K562 (cell line): ENCODE measurements around the gene MRGPRE. TPM values are rescaled to one million over a fixed set of nuclear protein-coding genes. Genes with fewer than 3 reads are reported as not detected.
A peak's percentile ranks its signal among the peaks of the same experiment; 100 is the strongest.

Experiments
- ATAC-seq: fragments of 200-7000 bp; cut with Tn5 transposase; 3 replicates; pipeline ENCODE4 v1.9.1; 2020; ENCODE audit warnings: moderate library complexity
- BruUV-seq: library from RNA; stranded (reverse); fragments of 400-500 nt; replicated peaks from 2 replicates; lab custom pipeline; 2021; lab: Mats Ljungman, UMichigan
- CTCF ChIA-PET: fragments of 300-600 bp; formaldehyde crosslinking; extraction: SDS; loops from one replicate; lab custom pipeline; 2021; ENCODE audit warnings: low intra/inter-chr PET ratio; lab: Yijun Ruan, JAX
- POLR2A ChIA-PET: fragments of 300-600, 350-650 bp; sonication (Branson Sonifier 250); formaldehyde crosslinking; extraction: SDS; loops from one replicate; lab custom pipeline; 2021; ENCODE audit warnings: antibody characterized with exemption, inconsistent platforms; lab: Yijun Ruan, JAX
- DNase-seq, 4 experiments: peaks; one replicate each; pipeline versions ENCODE4 v3.0.0 to v3.0.0-alpha.2; 2011 to 2018; ENCODE audit warnings: low spot score in 3 of 4, mixed read lengths in 3 of 4; ENCODE audit errors: extremely low read depth in 1 of 4
- FAIRE-seq: peaks from 2 replicates; lab custom pipeline; 2011; peaks lifted over from hg19 to GRCh38; lab: Jason Lieb, UNC
- H2AFZ ChIP-seq: 2 replicates; pipeline ENCODE4 v1.6.0; 2011; ENCODE audit warnings: low read depth, low read length, control low read depth, inconsistent platforms
- H3K27ac ChIP-seq: fragments of 200-600 bp; 3 replicates; pipeline ENCODE4 v1.8.0; 2011; ENCODE audit warnings: low read depth, mild to moderate bottlenecking, control low read depth, inconsistent platforms, low read length, moderate library complexity, mixed read lengths; ENCODE audit errors: extremely low read depth
- H3K27me3 ChIP-seq, 2 experiments: fragments of 300-600 bp in 1 of 2; 2 replicates in 1 of 2; 3 replicates in 1 of 2; pipeline versions ENCODE4 v1.6.0 to v1.8.0; 2011; ENCODE audit warnings: inconsistent platforms in 2 of 2, low read length in 2 of 2, mild to moderate bottlenecking in 1 of 2, mixed read lengths in 1 of 2, moderate library complexity in 1 of 2; ENCODE audit not compliant: control insufficient read depth in 2 of 2, insufficient read depth in 2 of 2
- H3K36me3 ChIP-seq: fragments of 300-600 bp; 3 replicates; pipeline ENCODE4 v1.8.0; 2011; ENCODE audit warnings: mild to moderate bottlenecking, low read length, inconsistent platforms; ENCODE audit not compliant: control insufficient read depth, insufficient read depth
- H3K4me1 ChIP-seq, 2 experiments: fragments of 200-600 bp in 1 of 2; replicated peaks in 1 of 2; 2 replicates in 1 of 2; 3 replicates in 1 of 2; pipeline versions ENCODE4 v1.5.1 to v1.8.0; 2011; ENCODE audit warnings: inconsistent platforms in 2 of 2, low read length in 2 of 2, mild to moderate bottlenecking in 1 of 2, mixed read lengths in 1 of 2, moderate library complexity in 1 of 2; ENCODE audit not compliant: control insufficient read depth in 2 of 2, insufficient read depth in 2 of 2
- H3K4me2 ChIP-seq: 2 replicates; pipeline ENCODE4 v1.6.1; 2011; ENCODE audit warnings: low read length, control low read depth, inconsistent platforms, mixed read lengths; ENCODE audit not compliant: insufficient read depth
- H3K4me3 ChIP-seq: fragments of 200-600 bp; sonication (generic), shearing (Covaris generic); 2 replicates; pipeline ENCODE4 v1.5.1; 2016; ENCODE audit warnings: control low read depth, inconsistent platforms
- H3K79me2 ChIP-seq: fragments of 200-600 bp; 3 replicates; pipeline ENCODE4 v1.8.0; 2011; ENCODE audit warnings: low read length, inconsistent platforms; ENCODE audit not compliant: control insufficient read depth, insufficient read depth
- H3K9ac ChIP-seq, 2 experiments: 2 replicates each; pipeline versions ENCODE4 v1.6.0 to v1.6.1; 2011; ENCODE audit warnings: low read depth in 2 of 2, low read length in 2 of 2, control low read depth in 1 of 2, inconsistent platforms in 1 of 2, mild to moderate bottlenecking in 1 of 2, mixed read lengths in 1 of 2; ENCODE audit not compliant: insufficient read depth in 1 of 2
- H3K9me1 ChIP-seq: one replicate; pipeline ENCODE4 v1.6.0; 2011; ENCODE audit warnings: inconsistent platforms, mild to moderate bottlenecking, low read length, moderate library complexity; ENCODE audit not compliant: control insufficient read depth, insufficient read depth
- H3K9me3 ChIP-seq: replicated peaks from 2 replicates; pipeline ENCODE4 v1.5.1; 2011; ENCODE audit warnings: low read depth, low read length, inconsistent platforms; ENCODE audit not compliant: control insufficient read depth, insufficient read depth
- H4K20me1 ChIP-seq: replicated peaks from 2 replicates; pipeline ENCODE4 v1.6.1; 2011; ENCODE audit warnings: low read length, inconsistent platforms, mixed read lengths; ENCODE audit not compliant: control insufficient read depth, insufficient read depth
- ARID1B ChIP-seq: fragments of 450-650 bp; IDR thresholded peaks from 2 replicates; pipeline ENCODE4 v1.6.1; 2016; ENCODE audit warnings: antibody characterized with exemption, mild to moderate bottlenecking, inconsistent platforms
- BCOR ChIP-seq: fragments of 450-650 bp; IDR thresholded peaks from 2 replicates; pipeline ENCODE4 v1.6.1; 2016
- ERF ChIP-seq: fragments of 450-650 bp; formaldehyde crosslinking; IDR thresholded peaks from 2 replicates; pipeline ENCODE4 v1.4.0; 2020; ENCODE audit warnings: mild to moderate bottlenecking, mixed read lengths
- HDAC2 ChIP-seq: fragments of 450-650 bp; IDR thresholded peaks from 2 replicates; pipeline ENCODE4 v1.6.1; 2016; ENCODE audit warnings: mild to moderate bottlenecking
- KDM1A ChIP-seq, 2 experiments: fragments of 450-650 bp; IDR thresholded peaks; 2 replicates each; pipeline ENCODE4 v1.6.1; 2016; ENCODE audit warnings: mild to moderate bottlenecking in 2 of 2
- PHB2 ChIP-seq: fragments of 450-650 bp; IDR thresholded peaks from 2 replicates; pipeline ENCODE4 v1.6.1; 2017; ENCODE audit warnings: low read depth
- RAD51 ChIP-seq: fragments of 450-650 bp; IDR thresholded peaks from 2 replicates; pipeline ENCODE4 v1.7.1; 2016; ENCODE audit warnings: low read depth, mild to moderate bottlenecking, borderline replicate concordance
- RBM25 ChIP-seq: fragments of 200-400 bp; formaldehyde crosslinking; IDR thresholded peaks from 2 replicates; pipeline ENCODE4 v1.6.1; 2018; ENCODE audit warnings: low read length, low read depth, moderate library complexity; ENCODE audit not compliant: severe bottlenecking
- SMARCA5 ChIP-seq: fragments of 450-650 bp; IDR thresholded peaks from 2 replicates; pipeline ENCODE4 v1.6.1; 2016
- TAL1 ChIP-seq: fragments of 450-650 bp; IDR thresholded peaks from 2 replicates; pipeline ENCODE4 v1.6.1; 2016; ENCODE audit warnings: mild to moderate bottlenecking
- WGBS: fragments of 100-300 bp; shearing (Covaris generic); methylation state at CpG from one replicate; pipeline ENCODE4 v1.1.6; 2016; ENCODE audit warnings: low coverage, mixed read lengths; ENCODE audit not compliant: insufficient coverage; ENCODE audit errors: missing lambda C conversion rate; 5-methylcytosine and 5-hydroxymethylcytosine counted together
- in situ Hi-C: fragments of 300-500 bp; cut with MboI; formaldehyde crosslinking; loops from 4 replicates; pipeline ENCODE4 v1.15.0; 2018; ENCODE audit warnings: inconsistent platforms, mixed read lengths
- intact Hi-C: fragments of 100-400 bp; cut with micrococcal nuclease; formaldehyde crosslinking; loops from 2 replicates; pipeline ENCODE4 v1.14.2; 2022
- polyA plus RNA-seq, 8 experiments: library from polyadenylated mRNA; depleted of rRNA in 4 of 8; stranded (reverse) in 5 of 8; unstranded in 3 of 8; fragments of >200 nt; fragmentation: Nextera tagmentation in 2 of 8; fragmentation: Illumina TruSeq in 1 of 8; extraction: Ambion mirVana in 2 of 8; extraction: Trizol in 1 of 8; gene quantifications; 2 replicates each; pipeline versions ENCODE4 v1.2.1 to v1.2.3, GENCODE V29; 2011 to 2014; ENCODE audit warnings: inconsistent platforms in 1 of 8, missing spikeins in 1 of 8
- total RNA-seq, 7 experiments: library from RNA; depleted of rRNA in 6 of 7; stranded (reverse); fragments of >200 nt in 6 of 7; fragmentation: Illumina TruSeq in 2 of 7; extraction: Trizol in 2 of 7; gene quantifications; 2 replicates each; pipeline versions ENCODE4 v1.2.1 to v1.2.3, GENCODE V29; 2011 to 2021; ENCODE audit warnings: low replicate concordance in 1 of 7
- TF ChIP-seq, protein P1 (sequence below): fragments of 250-450 bp; sonication (Bioruptor Pico); IDR thresholded peaks from 2 replicates; pipeline ENCODE4 v1.5.1; 2021; ENCODE audit warnings: mild to moderate bottlenecking
- TF ChIP-seq, protein P2 (sequence below), 2 experiments: fragments of 450-650 bp in 1 of 2; sonication (generic) in 1 of 2; formaldehyde crosslinking in 1 of 2; IDR thresholded peaks in 1 of 2; conservative IDR thresholded peaks in 1 of 2; 2 replicates each; pipeline versions ENCODE4 v1.6.1 to v1.8.1; 2016 to 2023; ENCODE audit warnings: mild to moderate bottlenecking in 2 of 2, moderate library complexity in 2 of 2, inconsistent platforms in 1 of 2, missing genetic modification reagents in 1 of 2
- TF ChIP-seq, protein P3 (sequence below): fragments of 250-450 bp; sonication (Bioruptor Pico); IDR thresholded peaks from 2 replicates; pipeline ENCODE4 v1.5.0; 2021; ENCODE audit warnings: mild to moderate bottlenecking, moderate library complexity
- TF ChIP-seq, protein P4 (sequence below): sonication (generic); formaldehyde crosslinking; IDR thresholded peaks from 2 replicates; pipeline ENCODE4 v1.8.0; 2022; ENCODE audit warnings: mild to moderate bottlenecking, low read depth, missing genetic modification reagents

MRGPRE gene
- total and polyA plus RNA-seq, 9 of the 15 experiments (the other 6 are each of a cell fraction or from before 2014, with no cell fraction given): not detected

DNA sequence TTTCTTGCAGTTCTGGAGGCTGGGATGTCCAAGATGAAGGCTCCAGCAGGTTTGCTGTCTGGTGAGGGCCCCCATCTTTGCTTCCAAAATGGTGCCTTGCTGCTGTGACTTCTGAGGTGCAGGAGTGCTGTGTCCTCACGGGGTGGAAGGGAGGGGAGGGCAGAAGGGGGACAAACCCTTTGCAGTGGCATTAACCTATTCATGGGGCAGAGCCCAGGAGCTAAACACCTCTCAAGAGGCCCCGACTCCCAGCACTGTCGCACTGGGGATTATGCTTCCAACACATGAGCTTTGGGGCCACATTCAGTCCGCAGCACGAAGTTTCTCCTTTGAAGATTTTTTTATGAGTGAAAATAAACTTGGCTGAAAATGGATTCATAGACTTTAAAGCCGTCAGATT, 41.6 kb downstream of the MRGPRE start (continued):
- TF ChIP-seq, protein P1, sequence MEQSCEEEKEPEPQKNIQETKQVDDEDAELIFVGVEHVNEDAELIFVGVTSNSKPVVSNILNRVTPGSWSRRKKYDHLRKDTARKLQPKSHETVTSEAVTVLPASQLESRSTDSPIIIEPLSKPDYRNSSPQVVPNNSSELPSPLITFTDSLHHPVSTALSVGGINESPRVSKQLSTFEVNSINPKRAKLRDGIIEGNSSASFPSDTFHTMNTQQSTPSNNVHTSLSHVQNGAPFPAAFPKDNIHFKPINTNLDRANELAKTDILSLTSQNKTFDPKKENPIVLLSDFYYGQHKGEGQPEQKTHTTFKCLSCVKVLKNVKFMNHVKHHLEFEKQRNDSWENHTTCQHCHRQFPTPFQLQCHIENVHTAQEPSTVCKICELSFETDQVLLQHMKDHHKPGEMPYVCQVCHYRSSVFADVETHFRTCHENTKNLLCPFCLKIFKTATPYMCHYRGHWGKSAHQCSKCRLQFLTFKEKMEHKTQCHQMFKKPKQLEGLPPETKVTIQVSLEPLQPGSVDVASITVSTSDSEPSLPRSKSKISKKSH: no peak
- TF ChIP-seq ARID1B: no peak
- TF ChIP-seq TAL1: no peak
- no peak for TF ChIP-seq ERF (CRISPR knock-in tag)
- TF ChIP-seq, protein P2, sequence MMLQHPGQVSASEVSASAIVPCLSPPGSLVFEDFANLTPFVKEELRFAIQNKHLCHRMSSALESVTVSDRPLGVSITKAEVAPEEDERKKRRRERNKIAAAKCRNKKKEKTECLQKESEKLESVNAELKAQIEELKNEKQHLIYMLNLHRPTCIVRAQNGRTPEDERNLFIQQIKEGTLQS (IDR thresholded peaks at IDR 0.05): no peak
- TF ChIP-seq, protein P2 (CRISPR knock-in tag; conservative IDR thresholded peaks at IDR 0.05): no peak
- TF ChIP-seq PHB2: no peak
- TF ChIP-seq, all 486 proteins: peak for 0

DNA sequence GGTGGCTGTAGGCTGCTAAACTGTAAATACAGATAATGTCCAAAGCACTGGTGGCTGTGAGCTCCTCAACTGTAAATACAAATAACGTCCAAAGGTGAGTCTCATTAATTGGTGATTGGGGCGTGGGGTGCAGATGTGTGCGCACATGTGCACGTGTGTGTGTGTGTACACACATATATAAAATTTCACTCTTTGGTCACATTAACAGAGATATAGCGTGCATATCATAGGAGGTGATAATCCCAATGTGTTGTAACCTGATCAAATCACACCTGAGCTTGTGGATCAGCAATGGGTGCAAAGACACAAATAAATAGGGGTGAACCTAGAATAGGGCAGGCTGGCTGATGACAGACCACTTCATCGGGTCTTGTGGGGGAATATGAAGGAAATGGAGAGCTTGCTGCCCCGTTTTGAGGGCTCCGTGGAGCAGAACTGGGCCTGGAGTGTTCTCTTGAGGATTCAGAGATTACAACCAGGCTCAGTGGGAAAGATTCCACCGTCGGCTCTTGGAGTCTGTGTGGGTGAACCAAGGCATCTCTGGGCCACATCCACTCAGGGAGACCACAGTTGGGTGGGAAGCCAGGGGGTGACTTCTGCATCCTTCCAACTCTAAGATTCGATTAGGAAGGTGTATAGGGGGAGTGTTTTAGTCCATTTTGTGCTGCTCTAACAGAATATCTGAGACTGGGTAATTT, 42.2 kb downstream of the MRGPRE start:
- H2AFZ ChIP-seq: no peak overlapping the region
- no peak overlapping the region for H3K4me2 ChIP-seq
- 66% methylated on average over 11 of the region's 11 CpGs for WGBS
- no peaks in the 10 kb centered on the region for H3K79me2 ChIP-seq
- H3K4me1 ChIP-seq: peaks cover 0 to 31% of the 10 kb centered on the region in 2 experiments; a peak in 3 of 5 replicates
- no peaks in the 10 kb centered on the region for H3K9me3 ChIP-seq
- in situ Hi-C loops: no loop called here
- CTCF ChIA-PET: no interaction called here
- intact Hi-C loops: no loop called here
- H3K9me1 ChIP-seq: no peaks in the 10 kb centered on the region
- POLR2A ChIA-PET: interaction anchor here (0.6 to 1.0 kb wide), 2 partner anchors 9 to 147 kb away, joined by 3 read pairs; no protein-coding TSS in a partner anchor
- no peaks in the 10 kb centered on the region for H4K20me1 ChIP-seq
- no peak for ATAC-seq
- H3K9ac ChIP-seq: no peak overlapping the region
- H3K36me3 ChIP-seq: no peaks in the 10 kb centered on the region
- no peak for DNase-seq
- no TSS peak for BruUV-seq
- no peak overlapping the region for H3K4me3 ChIP-seq
- no peak overlapping the region for H3K27ac ChIP-seq
- H3K27me3 ChIP-seq: no peaks in the 10 kb centered on the region
- FAIRE-seq: no peak
- TF ChIP-seq, protein P3, sequence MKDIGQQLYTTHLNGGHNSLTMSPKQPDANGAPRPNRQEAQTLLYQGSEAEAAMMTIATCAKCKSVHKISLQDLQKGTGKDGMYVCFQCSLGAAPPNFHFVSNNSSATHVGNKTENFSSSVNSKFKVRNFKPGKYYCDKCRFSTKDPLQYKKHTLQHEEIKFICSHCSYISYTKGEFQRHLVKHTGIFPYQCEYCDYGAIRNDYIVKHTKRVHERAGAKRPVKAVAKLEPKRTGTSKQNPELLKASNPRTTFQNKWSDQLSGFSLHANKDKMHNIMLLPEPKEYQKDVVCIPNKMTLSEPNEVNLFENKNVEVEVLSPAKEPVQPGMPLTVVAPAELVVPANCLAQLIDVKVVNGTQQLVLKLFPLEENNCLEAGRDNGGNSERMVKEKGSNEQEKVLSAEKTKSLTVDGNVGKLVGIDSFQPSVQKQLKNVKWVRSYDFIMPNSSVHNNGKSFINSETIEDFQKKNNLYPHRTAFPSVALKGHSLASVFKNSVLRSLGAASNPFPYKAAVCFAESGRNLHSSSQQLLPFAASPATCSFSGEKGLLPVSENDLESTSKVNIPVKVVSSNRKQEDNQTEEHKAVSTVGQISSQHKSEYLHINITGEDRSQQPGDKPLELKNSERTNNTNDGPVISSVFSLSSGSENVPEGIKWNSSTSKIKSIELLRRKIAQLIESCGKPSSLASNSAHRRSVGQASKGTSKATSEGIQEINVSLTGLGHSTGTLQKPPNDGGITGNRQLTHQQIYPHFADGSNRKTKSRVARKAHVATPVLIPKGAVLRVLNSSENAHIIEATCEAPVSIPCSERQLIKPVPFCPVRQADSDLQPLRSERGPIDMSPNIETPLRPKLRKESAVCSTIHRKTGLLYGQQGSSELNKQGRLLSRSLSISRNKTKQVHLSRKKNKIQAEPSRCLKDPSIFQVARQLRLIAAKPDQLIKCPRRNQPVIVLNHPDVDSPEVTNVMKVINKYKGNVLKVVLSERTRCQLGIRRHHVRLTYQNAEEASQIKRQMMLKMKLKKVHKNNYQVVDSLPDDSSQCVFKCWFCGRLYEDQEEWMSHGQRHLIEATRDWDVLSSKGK (CRISPR knock-in tag): no peak
- TF ChIP-seq SMARCA5: 0 out of 2 replicates have a peak, but pooled peaks have one; percentile 68
- TF ChIP-seq RBM25: peak; percentile 95
- peak; percentile 81 to 82 for TF ChIP-seq KDM1A (IDR thresholded peaks at IDR 0.05)
- TF ChIP-seq RAD51: no peak
- TF ChIP-seq HDAC2: peak; percentile 46; the same call in 1 of the 2 replicates
- TF ChIP-seq, protein P4, sequence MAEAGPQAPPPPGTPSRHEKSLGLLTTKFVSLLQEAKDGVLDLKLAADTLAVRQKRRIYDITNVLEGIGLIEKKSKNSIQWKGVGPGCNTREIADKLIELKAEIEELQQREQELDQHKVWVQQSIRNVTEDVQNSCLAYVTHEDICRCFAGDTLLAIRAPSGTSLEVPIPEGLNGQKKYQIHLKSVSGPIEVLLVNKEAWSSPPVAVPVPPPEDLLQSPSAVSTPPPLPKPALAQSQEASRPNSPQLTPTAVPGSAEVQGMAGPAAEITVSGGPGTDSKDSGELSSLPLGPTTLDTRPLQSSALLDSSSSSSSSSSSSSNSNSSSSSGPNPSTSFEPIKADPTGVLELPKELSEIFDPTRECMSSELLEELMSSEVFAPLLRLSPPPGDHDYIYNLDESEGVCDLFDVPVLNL (CRISPR knock-in tag): no peak
- TF ChIP-seq BCOR: peak; percentile 94
